Smooth muscle cell (in vitro differentiated cells): ENCODE data around the gene CRB3. TPM values are rescaled to one million over a fixed set of nuclear protein-coding genes. Genes with fewer than 3 reads are reported as not detected.

Experiments used
- DNase-seq: peaks from one replicate; lab custom pipeline; 2025; ENCODE audit not compliant: unreplicated experiment; lab: John Stamatoyannopoulos, UW
- H2AFZ ChIP-seq: fragments of 200-600 bp; sonication (generic); 2 replicates; pipeline ENCODE4 v1.6.0; 2016; ENCODE audit warnings: antibody characterized with exemption, low read depth, mild to moderate bottlenecking
- H3F3A ChIP-seq: fragments of 200-600 bp; sonication (generic); 2 replicates; pipeline ENCODE4 v1.6.0; 2017; ENCODE audit warnings: antibody characterized with exemption, low read depth
- H3K27ac ChIP-seq: fragments of 200-600 bp; sonication (generic); 2 replicates; pipeline ENCODE4 v1.5.1; 2016; ENCODE audit warnings: low read depth, mild to moderate bottlenecking
- H3K27me3 ChIP-seq: fragments of 200-600 bp; sonication (generic); 2 replicates; pipeline ENCODE4 v1.6.1; 2016; ENCODE audit warnings: low read depth, mild to moderate bottlenecking
- H3K36me3 ChIP-seq: fragments of 200-600 bp; sonication (generic); 2 replicates; pipeline ENCODE4 v1.5.1; 2016; ENCODE audit warnings: low read depth
- H3K4me1 ChIP-seq: fragments of 200-600 bp; sonication (generic); 2 replicates; pipeline ENCODE4 v1.5.1; 2016; ENCODE audit warnings: low read depth
- H3K4me2 ChIP-seq: fragments of 200-600 bp; sonication (generic); 2 replicates; pipeline ENCODE4 v1.6.0; 2016; ENCODE audit warnings: mild to moderate bottlenecking
- H3K4me3 ChIP-seq: fragments of 200-600 bp; sonication (generic); 2 replicates; pipeline ENCODE4 v1.5.1; 2016; ENCODE audit warnings: mild to moderate bottlenecking
- H3K79me2 ChIP-seq: fragments of 200-600 bp; sonication (generic); 2 replicates; pipeline ENCODE4 v1.6.0; 2016; ENCODE audit warnings: low read depth, mild to moderate bottlenecking
- H3K9ac ChIP-seq: fragments of 200-600 bp; sonication (generic); 2 replicates; pipeline ENCODE4 v1.6.0; 2016; ENCODE audit warnings: low read depth
- H3K9me3 ChIP-seq: fragments of 200-600 bp; sonication (generic); replicated peaks from 2 replicates; pipeline ENCODE4 v1.5.1; 2016; ENCODE audit warnings: low read depth
- H4K20me1 ChIP-seq: fragments of 200-600 bp; sonication (generic); 2 replicates; pipeline ENCODE4 v1.6.0; 2016; ENCODE audit warnings: low read depth
- CTCF ChIP-seq: fragments of 200-600 bp; sonication (generic); IDR thresholded peaks from 2 replicates; pipeline ENCODE4 v1.5.1; 2017; ENCODE audit warnings: borderline replicate concordance, mild to moderate bottlenecking, antibody characterized with exemption; ENCODE audit not compliant: insufficient read depth, poor library complexity, severe bottlenecking
- WGBS: methylation state at CpG from one replicate; pipeline ENCODE4 v1.1.7; 2016; ENCODE audit warnings: low lambda C conversion rate; 5-methylcytosine and 5-hydroxymethylcytosine counted together
- polyA plus RNA-seq: library from polyadenylated mRNA; unstranded; fragments of >200 nt; fragmentation: Nextera tagmentation; extraction: Ambion mirVana; gene quantifications from 2 replicates; pipeline ENCODE4 v1.2.1, GENCODE V29; 2016
- total RNA-seq: library from RNA; depleted of rRNA; stranded (reverse); fragments of >200 nt; gene quantifications from 2 replicates; pipeline ENCODE4 v1.2.3, GENCODE V29; 2014

The CRB3 gene
- total and polyA plus RNA-seq, 2 experiments from 2014 or later, result 2.5 to 4.0 TPM

- Histone ChIP-seq H3K4me1 (peaks cover 9% of the 10 kb centered on the region), H3K27ac (no peak overlapping the region), H3K79me2 (no peaks in the 10 kb centered on the region), H2AFZ (no peak overlapping the region), H3F3A (no peaks in the 10 kb centered on the region), H3K9me3 (no peaks in the 10 kb centered on the region), H3K9ac (no peak overlapping the region), H3K4me3 (no peak overlapping the region), H3K27me3 (peaks cover 23% of the 10 kb centered on the region), H3K36me3 (no peaks in the 10 kb centered on the region), H4K20me1 (no peaks in the 10 kb centered on the region), H3K4me2 (no peak overlapping the region)
- 76% methylated on average over 4 of the region's 4 CpGs for WGBS
- no peak for TF ChIP-seq CTCF
- no peak for DNase-seq
These were observed 8.6 kb downstream of the CRB3 start for GRCh38 chr19:6472713-6473112.

- no peaks in the 10 kb centered on the region for H3K9me3 ChIP-seq
- H3K4me1 ChIP-seq, result peaks cover 9% of the 10 kb centered on the region
- WGBS, result 55% methylated on average over 9 of the region's 9 CpGs
- no peaks in the 10 kb centered on the region for H3K79me2 ChIP-seq
- H3K4me3 ChIP-seq, result no peak overlapping the region
- no peaks in the 10 kb centered on the region for H3K36me3 ChIP-seq
- no peak overlapping the region for H3K4me2 ChIP-seq
- no peaks in the 10 kb centered on the region for H3F3A ChIP-seq
- DNase-seq, result no peak
- peaks cover 23% of the 10 kb centered on the region for H3K27me3 ChIP-seq
- no peak for TF ChIP-seq CTCF
- no peaks in the 10 kb centered on the region for H4K20me1 ChIP-seq
- H3K9ac ChIP-seq, result no peak overlapping the region
- H2AFZ ChIP-seq, result no peak overlapping the region
- no peak overlapping the region for H3K27ac ChIP-seq
These were observed 9.6 kb downstream of the CRB3 start for GRCh38 chr19:6473647-6474046.

- no peak overlapping the region for H2AFZ ChIP-seq
- H3K79me2 ChIP-seq, result no peaks in the 10 kb centered on the region
- no peak for DNase-seq
- peaks cover 9% of the 10 kb centered on the region for H3K4me1 ChIP-seq
- H4K20me1 ChIP-seq, result no peaks in the 10 kb centered on the region
- H3K27me3 ChIP-seq, result peaks cover 23% of the 10 kb centered on the region
- no peak overlapping the region for H3K9ac ChIP-seq
- no peak overlapping the region for H3K27ac ChIP-seq
- WGBS, result 6% methylated on average over 44 of the region's 52 CpGs
- H3K4me3 ChIP-seq, result no peak overlapping the region
- H3K9me3 ChIP-seq, result no peaks in the 10 kb centered on the region
- no peaks in the 10 kb centered on the region for H3K36me3 ChIP-seq
- no peaks in the 10 kb centered on the region for H3F3A ChIP-seq
- H3K4me2 ChIP-seq, result peak overlapping the region; percentile 78
- TF ChIP-seq CTCF, result no peak
These were observed 11.4 kb downstream of the CRB3 start for GRCh38 chr19:6475321-6476108.
